ENCODE results near the gene UNKL. TPM values are rescaled to one million over a fixed set of nuclear protein-coding genes. Genes with fewer than 3 reads are reported as not detected.

UNKL gene
- total RNA-seq, 1 donor from 2014 or later = 6.1 TPM

DNA sequence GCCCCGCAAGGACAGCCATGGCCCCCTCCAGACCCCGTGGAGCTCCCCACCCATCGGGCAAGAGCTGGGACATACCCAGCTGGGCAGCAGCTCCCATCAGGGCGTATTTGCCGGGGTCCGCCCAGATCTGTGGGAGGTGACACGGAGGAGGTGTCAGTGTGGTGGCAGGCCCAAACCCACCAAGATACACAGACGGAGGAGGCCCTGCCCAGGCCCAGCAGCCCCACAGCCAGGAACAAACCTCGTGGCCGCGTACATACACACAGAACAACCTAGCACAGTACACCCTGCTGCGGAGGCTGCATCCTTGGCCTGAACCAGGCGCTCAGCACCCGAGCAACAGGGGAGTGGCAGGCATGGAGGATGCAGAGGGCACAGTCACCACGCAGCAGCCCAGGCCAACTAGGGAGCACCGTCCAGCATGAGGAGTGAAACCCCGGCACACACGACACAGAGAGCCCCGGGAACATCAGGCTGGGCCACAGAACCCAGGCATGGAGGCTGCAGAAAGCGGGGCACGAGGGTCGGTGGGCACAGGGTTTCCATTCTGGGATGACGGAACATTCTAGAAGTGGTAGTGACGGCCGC lies 34.8 kb upstream of the UNKL start:
- no peaks in the 10 kb centered on the region for H3K79me2 ChIP-seq (ENCODE audit: low read depth)
- H3K36me3 Mint-ChIP-seq = peaks cover 6% of the 10 kb centered on the region
- no peak overlapping the region for H3K4me3 Mint-ChIP-seq
- no peak overlapping the region for H3K9ac ChIP-seq
- no peak for DNase-seq (ENCODE audit: low spot score)
- no peak overlapping the region for H3K4me3 ChIP-seq
- no peaks in the 10 kb centered on the region for H3K27me3 ChIP-seq
- H4K20me1 ChIP-seq (ENCODE audit: low read depth) = no peaks in the 10 kb centered on the region
- no peak overlapping the region for H3K27ac ChIP-seq
- no peak overlapping the region for H3K4me2 ChIP-seq
- H3K27me3 Mint-ChIP-seq (ENCODE audit: insufficient read depth, low read depth) = peaks cover 3% of the 10 kb centered on the region
- no peaks in the 10 kb centered on the region for H3K36me3 ChIP-seq
- TF ChIP-seq EZH2phosphoT487 (IDR thresholded peaks at IDR 0.05) (no peak), EZH2 (IDR thresholded peaks at IDR 0.05) (no peak)
- TF ChIP-seq, protein P1, sequence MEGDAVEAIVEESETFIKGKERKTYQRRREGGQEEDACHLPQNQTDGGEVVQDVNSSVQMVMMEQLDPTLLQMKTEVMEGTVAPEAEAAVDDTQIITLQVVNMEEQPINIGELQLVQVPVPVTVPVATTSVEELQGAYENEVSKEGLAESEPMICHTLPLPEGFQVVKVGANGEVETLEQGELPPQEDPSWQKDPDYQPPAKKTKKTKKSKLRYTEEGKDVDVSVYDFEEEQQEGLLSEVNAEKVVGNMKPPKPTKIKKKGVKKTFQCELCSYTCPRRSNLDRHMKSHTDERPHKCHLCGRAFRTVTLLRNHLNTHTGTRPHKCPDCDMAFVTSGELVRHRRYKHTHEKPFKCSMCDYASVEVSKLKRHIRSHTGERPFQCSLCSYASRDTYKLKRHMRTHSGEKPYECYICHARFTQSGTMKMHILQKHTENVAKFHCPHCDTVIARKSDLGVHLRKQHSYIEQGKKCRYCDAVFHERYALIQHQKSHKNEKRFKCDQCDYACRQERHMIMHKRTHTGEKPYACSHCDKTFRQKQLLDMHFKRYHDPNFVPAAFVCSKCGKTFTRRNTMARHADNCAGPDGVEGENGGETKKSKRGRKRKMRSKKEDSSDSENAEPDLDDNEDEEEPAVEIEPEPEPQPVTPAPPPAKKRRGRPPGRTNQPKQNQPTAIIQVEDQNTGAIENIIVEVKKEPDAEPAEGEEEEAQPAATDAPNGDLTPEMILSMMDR (IDR thresholded peaks at IDR 0.05) = no peak
- H3K9me3 ChIP-seq (ENCODE audit: low read depth) = no peaks in the 10 kb centered on the region
- no peak overlapping the region for H2AFZ ChIP-seq (replicated peaks)
- H3F3A ChIP-seq (ENCODE audit: low read depth) = no peaks in the 10 kb centered on the region
- H3K4me1 Mint-ChIP-seq = no peaks in the 10 kb centered on the region
- H3K4me1 ChIP-seq = no peaks in the 10 kb centered on the region
- H3K9me3 Mint-ChIP-seq = no peaks in the 10 kb centered on the region
- H3K27ac Mint-ChIP-seq = no peak overlapping the region

DNA sequence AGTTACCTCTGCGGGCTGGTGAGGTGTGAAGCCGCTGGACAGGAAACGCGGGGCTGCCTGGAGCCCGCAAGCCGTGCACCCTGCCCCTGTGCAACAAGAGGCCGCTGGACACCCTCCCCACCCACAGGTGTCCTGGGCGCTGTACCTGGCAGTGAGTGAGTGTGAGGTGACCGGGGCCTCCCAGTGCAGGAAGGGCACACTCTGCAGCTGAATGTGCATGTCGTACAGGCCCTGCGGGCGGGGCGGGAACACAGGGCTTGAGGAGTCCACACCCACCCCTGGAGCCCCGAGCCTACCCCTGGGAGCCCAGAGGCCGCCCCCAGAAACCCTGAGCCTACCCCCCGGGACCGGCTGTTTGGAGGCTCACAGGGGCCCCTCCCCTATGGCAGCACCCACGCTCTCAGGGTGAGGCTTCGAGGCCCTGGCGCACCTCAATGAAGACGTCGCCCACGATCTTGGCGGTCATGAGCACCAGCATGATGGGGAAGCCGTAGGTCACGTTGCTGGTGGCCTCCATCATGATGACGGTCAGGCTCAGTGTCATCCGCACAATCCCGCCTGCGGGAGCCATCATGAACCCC lies 34.1 kb upstream of the UNKL start:
- TF ChIP-seq, protein P1 (IDR thresholded peaks at IDR 0.05) = no peak
- TF ChIP-seq EZH2phosphoT487 (IDR thresholded peaks at IDR 0.05) = no peak
- no peak for TF ChIP-seq EZH2 (IDR thresholded peaks at IDR 0.05)
- Mint-ChIP-seq H3K4me1 (no peaks in the 10 kb centered on the region), H3K27ac (no peak overlapping the region), H3K9me3 (no peaks in the 10 kb centered on the region), H3K4me3 (no peak overlapping the region), H3K27me3 (ENCODE audit: insufficient read depth, low read depth) (peaks cover 3% of the 10 kb centered on the region), H3K36me3 (peaks cover 6% of the 10 kb centered on the region)
- H3K27me3 ChIP-seq = no peaks in the 10 kb centered on the region
- H3K4me1 ChIP-seq = no peaks in the 10 kb centered on the region
- no peak overlapping the region for H3K9ac ChIP-seq
- H3F3A ChIP-seq (ENCODE audit: low read depth) = no peaks in the 10 kb centered on the region
- no peak for DNase-seq (ENCODE audit: low spot score)
- H4K20me1 ChIP-seq (ENCODE audit: low read depth) = no peaks in the 10 kb centered on the region
- H3K4me3 ChIP-seq = no peak overlapping the region
- H3K79me2 ChIP-seq (ENCODE audit: low read depth) = no peaks in the 10 kb centered on the region
- H2AFZ ChIP-seq (replicated peaks) = no peak overlapping the region
- no peak overlapping the region for H3K27ac ChIP-seq
- no peaks in the 10 kb centered on the region for H3K36me3 ChIP-seq
- H3K4me2 ChIP-seq = no peak overlapping the region
- H3K9me3 ChIP-seq (ENCODE audit: low read depth) = no peaks in the 10 kb centered on the region

- Histone ChIP-seq H4K20me1 (ENCODE audit: low read depth) (no peaks in the 10 kb centered on the region), H3K36me3 (no peaks in the 10 kb centered on the region), H3K27me3 (no peaks in the 10 kb centered on the region), H2AFZ (replicated peaks) (no peak overlapping the region), H3K4me1 (no peaks in the 10 kb centered on the region), H3K9me3 (ENCODE audit: low read depth) (no peaks in the 10 kb centered on the region), H3K4me3 (no peak overlapping the region), H3K27ac (no peak overlapping the region), H3K9ac (no peak overlapping the region), H3K4me2 (no peak overlapping the region), H3K79me2 (ENCODE audit: low read depth) (no peaks in the 10 kb centered on the region), H3F3A (ENCODE audit: low read depth) (no peaks in the 10 kb centered on the region)
- no peak overlapping the region for H3K27ac Mint-ChIP-seq
- peaks cover 3% of the 10 kb centered on the region for H3K27me3 Mint-ChIP-seq (ENCODE audit: insufficient read depth, low read depth)
- DNase-seq (ENCODE audit: low spot score) = no peak
- no peaks in the 10 kb centered on the region for H3K9me3 Mint-ChIP-seq
- no peaks in the 10 kb centered on the region for H3K4me1 Mint-ChIP-seq
- no peak overlapping the region for H3K4me3 Mint-ChIP-seq
- TF ChIP-seq, protein P1 (IDR thresholded peaks at IDR 0.05) = no peak
- TF ChIP-seq EZH2 (IDR thresholded peaks at IDR 0.05) (no peak), EZH2phosphoT487 (IDR thresholded peaks at IDR 0.05) (no peak)
- peaks cover 6% of the 10 kb centered on the region for H3K36me3 Mint-ChIP-seq
Measured at GRCh38 chr16:1447965-1448364, 33.5 kb upstream of the UNKL start.

Data from neural progenitor cell (in vitro differentiated cells).